Gastroesophageal sphincter (tissue), 3 donors: Measurements from ENCODE around the gene ROS1.

Experiments used
- CTCF ChIP-seq, 4 experiments: fragments of 200-600 bp in 2 of 4; fragments of 450-650 bp in 2 of 4; sonication (generic) in 1 of 4; IDR thresholded peaks; one replicate each; pipeline ENCODE4 v1.5.1; 2017 to 2019; ENCODE audit warnings: antibody characterized with exemption in 4 of 4, mild to moderate bottlenecking in 2 of 4, moderate library complexity in 2 of 4
- POLR2A ChIP-seq, 2 donors: fragments of 450-650 bp; IDR thresholded peaks; one replicate each; pipeline ENCODE4 v1.6.1; 2017; ENCODE audit warnings: antibody characterized with exemption in 2 of 2, mild to moderate bottlenecking in 2 of 2, moderate library complexity in 1 of 2
- POLR2AphosphoS5 ChIP-seq: sonication (generic); formaldehyde crosslinking; IDR thresholded peaks from one replicate; pipeline ENCODE4 v1.6.1; 2017; ENCODE audit warnings: antibody characterized with exemption

DNA sequence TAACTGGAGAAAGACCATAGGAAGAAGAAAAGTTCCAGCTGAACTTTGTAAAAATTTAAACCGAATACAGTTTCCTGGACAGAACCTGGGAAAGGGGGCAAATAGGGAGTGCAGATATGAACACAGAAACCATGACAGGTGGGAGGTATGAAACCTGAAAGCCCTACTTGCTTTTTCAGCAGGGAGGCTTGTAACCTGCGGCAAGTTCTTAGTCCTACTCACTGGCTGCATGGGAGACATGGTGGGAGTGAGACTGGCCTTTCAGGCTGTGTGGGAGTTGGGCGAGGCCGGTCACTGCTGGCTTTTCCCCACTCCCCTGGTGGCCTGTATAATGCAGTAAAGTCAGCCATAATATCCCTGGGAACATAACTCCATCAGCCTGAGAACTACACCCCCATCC, 54.2 kb downstream of the ROS1 start:
- TF ChIP-seq POLR2AphosphoS5 (no peak), CTCF (IDR thresholded peaks at IDR 0.05) (no peak), POLR2A (IDR thresholded peaks at IDR 0.05) (no peak)
